PC-3 (cell line): ENCODE data around the gene TMEM232. TPM values are rescaled to one million over a fixed set of nuclear protein-coding genes. Genes with fewer than 3 reads are reported as not detected.
"Not testable (repeated sequence)": the region's sequence is repeated elsewhere in the genome, so short reads cannot be mapped to it uniquely, and the experiment has no call there.

ENCODE experiments used
- ATAC-seq: fragments of 200-7000 bp; cut with Tn5 transposase; 2 replicates; pipeline ENCODE4 v1.9.1; 2020; ENCODE audit warnings: mild to moderate bottlenecking, moderate library complexity
- BruUV-seq: library from RNA; stranded (reverse); fragments of 400-500 nt; replicated peaks from 2 replicates; lab custom pipeline; 2021; lab: Mats Ljungman, UMichigan
- CTCF ChIA-PET: fragments of 300-600 bp; sonication (Branson Sonifier 250); formaldehyde crosslinking; loops from one replicate; lab custom pipeline; 2022; ENCODE audit warnings: antibody characterized with exemption; lab: Charles Lee
- POLR2A ChIA-PET: fragments of 300-600 bp; sonication (Branson Sonifier 250); formaldehyde crosslinking; loops from one replicate; lab custom pipeline; 2022; ENCODE audit warnings: antibody characterized with exemption; ENCODE audit not compliant: unreplicated experiment; lab: Charles Lee
- DNase-seq: peaks from one replicate; pipeline ENCODE4 v3.0.0-alpha.2; 2015
- H2AFZ ChIP-seq: fragments of 300-600 bp; sonication (generic); 2 replicates; pipeline ENCODE4 v1.6.0; 2016; ENCODE audit warnings: antibody characterized with exemption, low read length
- H3F3A ChIP-seq: fragments of 300-600 bp; sonication (generic); one replicate; pipeline ENCODE4 v1.6.0; 2017; ENCODE audit warnings: antibody characterized with exemption, low read length, control low read depth, mild to moderate bottlenecking; ENCODE audit not compliant: unreplicated experiment
- H3K27ac ChIP-seq: fragments of 300-600 bp; sonication (generic); 2 replicates; pipeline ENCODE4 v1.5.1; 2016; ENCODE audit warnings: mild to moderate bottlenecking, low read length
- H3K27me3 ChIP-seq: fragments of 300-600 bp; sonication (generic); 2 replicates; pipeline ENCODE4 v1.6.1; 2016; ENCODE audit warnings: low read length, mixed read lengths
- H3K36me3 ChIP-seq: fragments of 300-600 bp; sonication (generic); 2 replicates; pipeline ENCODE4 v1.6.1; 2016; ENCODE audit warnings: low read depth, mixed run types, low read length, mixed read lengths
- H3K4me1 ChIP-seq: fragments of 300-600 bp; sonication (generic); 2 replicates; pipeline ENCODE4 v1.5.1; 2016; ENCODE audit warnings: low read length; ENCODE audit not compliant: insufficient read depth
- H3K4me2 ChIP-seq: fragments of 300-600 bp; sonication (generic); 2 replicates; pipeline ENCODE4 v1.6.0; 2016; ENCODE audit warnings: low read length
- H3K4me3 ChIP-seq: fragments of 300-600 bp; sonication (generic); 2 replicates; pipeline ENCODE4 v1.5.1; 2016; ENCODE audit warnings: mild to moderate bottlenecking, low read length, mixed read lengths
- H3K79me2 ChIP-seq: fragments of 300-600 bp; sonication (generic); 2 replicates; pipeline ENCODE4 v1.6.1; 2017; ENCODE audit warnings: low read length, mixed read lengths
- H3K9ac ChIP-seq: fragments of 300-600 bp; sonication (generic); 2 replicates; pipeline ENCODE4 v1.6.0; 2016; ENCODE audit warnings: mild to moderate bottlenecking, low read length
- H3K9me2 ChIP-seq: fragments of 300-600 bp; sonication (generic); replicated peaks from 2 replicates; pipeline ENCODE4 v1.6.1; 2016; ENCODE audit warnings: mixed run types, low read length, mixed read lengths
- H3K9me3 ChIP-seq: fragments of 300-600 bp; sonication (generic); 2 replicates; pipeline ENCODE4 v1.6.1; 2016; ENCODE audit warnings: low read length, mixed read lengths
- H4K20me1 ChIP-seq: fragments of 300-600 bp; sonication (generic); 2 replicates; pipeline ENCODE4 v1.6.1; 2016; ENCODE audit warnings: low read length, mixed read lengths
- EZH2 ChIP-seq: fragments of 300-600 bp; sonication (generic); IDR thresholded peaks from one replicate; pipeline ENCODE4 v1.6.1; 2017; ENCODE audit warnings: antibody characterized with exemption, mild to moderate bottlenecking, low read length; ENCODE audit not compliant: unreplicated experiment
- EZH2phosphoT487 ChIP-seq: fragments of 300-600 bp; sonication (generic); IDR thresholded peaks from 2 replicates; pipeline ENCODE4 v1.6.1; 2018; ENCODE audit warnings: mild to moderate bottlenecking, antibody characterized with exemption, low read length, borderline replicate concordance
- intact Hi-C: fragments of 100-400 bp; cut with micrococcal nuclease; formaldehyde crosslinking; loops from 2 replicates; pipeline ENCODE4 v1.9.0; 2023
- total RNA-seq: library from RNA; depleted of rRNA; stranded (reverse); fragments of >200 nt; gene quantifications from 2 replicates; pipeline ENCODE4 v1.2.3, GENCODE V29; 2014
- TF ChIP-seq, protein P1 (sequence below): fragments of 300-600 bp; sonication (generic); conservative IDR thresholded peaks from 2 replicates; pipeline ENCODE4 v1.5.1; 2017; ENCODE audit warnings: antibody characterized with exemption, low read depth, mild to moderate bottlenecking, low read length

The TMEM232 gene
- total RNA-seq, 1 experiment from 2014 or later: 1.4 TPM

- intact Hi-C loops: no loop called here
- TF ChIP-seq, protein P1, sequence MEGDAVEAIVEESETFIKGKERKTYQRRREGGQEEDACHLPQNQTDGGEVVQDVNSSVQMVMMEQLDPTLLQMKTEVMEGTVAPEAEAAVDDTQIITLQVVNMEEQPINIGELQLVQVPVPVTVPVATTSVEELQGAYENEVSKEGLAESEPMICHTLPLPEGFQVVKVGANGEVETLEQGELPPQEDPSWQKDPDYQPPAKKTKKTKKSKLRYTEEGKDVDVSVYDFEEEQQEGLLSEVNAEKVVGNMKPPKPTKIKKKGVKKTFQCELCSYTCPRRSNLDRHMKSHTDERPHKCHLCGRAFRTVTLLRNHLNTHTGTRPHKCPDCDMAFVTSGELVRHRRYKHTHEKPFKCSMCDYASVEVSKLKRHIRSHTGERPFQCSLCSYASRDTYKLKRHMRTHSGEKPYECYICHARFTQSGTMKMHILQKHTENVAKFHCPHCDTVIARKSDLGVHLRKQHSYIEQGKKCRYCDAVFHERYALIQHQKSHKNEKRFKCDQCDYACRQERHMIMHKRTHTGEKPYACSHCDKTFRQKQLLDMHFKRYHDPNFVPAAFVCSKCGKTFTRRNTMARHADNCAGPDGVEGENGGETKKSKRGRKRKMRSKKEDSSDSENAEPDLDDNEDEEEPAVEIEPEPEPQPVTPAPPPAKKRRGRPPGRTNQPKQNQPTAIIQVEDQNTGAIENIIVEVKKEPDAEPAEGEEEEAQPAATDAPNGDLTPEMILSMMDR: no peak
- TF ChIP-seq EZH2 (no peak), EZH2phosphoT487 (no peak)
These were observed 24.2 kb downstream of the TMEM232 start for GRCh38 chr5:110702300-110702699.

DNA sequence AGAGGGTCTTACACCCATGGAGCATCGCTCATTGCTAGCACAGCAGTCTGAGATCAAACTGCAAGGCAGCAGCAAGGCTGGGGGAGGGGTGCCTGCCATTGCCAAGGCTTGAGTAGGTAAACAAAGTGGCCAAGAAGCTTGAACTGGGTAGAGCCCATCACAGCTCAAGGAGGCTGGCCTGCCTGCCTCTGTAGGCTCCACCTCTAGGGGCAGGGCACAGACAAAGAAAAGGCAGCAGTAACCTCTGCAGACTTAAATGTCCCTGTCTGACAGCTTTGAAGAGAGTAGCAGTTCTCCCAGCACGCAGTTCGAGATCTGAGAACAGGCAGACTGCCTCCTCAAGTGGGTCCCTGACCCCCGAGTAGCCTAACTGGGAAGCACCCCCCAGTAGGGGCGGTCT lies 33.8 kb downstream of the TMEM232 start:
- H3K4me1 ChIP-seq, CTCF ChIA-PET, intact Hi-C loops, H3K4me2 ChIP-seq, POLR2A ChIA-PET, H3K9me2 ChIP-seq, H3F3A ChIP-seq, H3K27me3 ChIP-seq, H3K4me3 ChIP-seq, DNase-seq, H3K27ac ChIP-seq, H3K9me3 ChIP-seq, ATAC-seq, H2AFZ ChIP-seq, BruUV-seq, H3K79me2 ChIP-seq, H3K9ac ChIP-seq, H3K36me3 ChIP-seq, H4K20me1 ChIP-seq: not testable (repeated sequence)

More at GRCh38 chr5:110702300-110702699, 24.2 kb downstream of the TMEM232 start:
- H3K4me1 ChIP-seq: no peaks in the 10 kb centered on the region
- 0 out of 2 replicates have a peak, but pooled peaks cover 8% of the 10 kb centered on the region for H3K27me3 ChIP-seq
- H3F3A ChIP-seq: no peaks in the 10 kb centered on the region
- H3K9me2 ChIP-seq: no peaks in the 10 kb centered on the region
- no peaks in the 10 kb centered on the region for H3K9me3 ChIP-seq
- ChIA-PET POLR2A (no interaction called here), CTCF (interaction anchor here (1.4 kb wide), 1 partner anchor 14 kb away, joined by 3 read pairs; no protein-coding TSS in a partner anchor)
- no peak overlapping the region for H3K4me3 ChIP-seq
- H2AFZ ChIP-seq: no peak overlapping the region
- no peaks in the 10 kb centered on the region for H3K79me2 ChIP-seq
- BruUV-seq: no TSS peak
- H3K9ac ChIP-seq: no peak overlapping the region
- no peaks in the 10 kb centered on the region for H4K20me1 ChIP-seq
- no peaks in the 10 kb centered on the region for H3K36me3 ChIP-seq
- no peak overlapping the region for H3K27ac ChIP-seq
- no peak for ATAC-seq
- no peak for DNase-seq
- no peak overlapping the region for H3K4me2 ChIP-seq

GRCh38 chr5:110690587-110690986 lies 35.9 kb downstream of the TMEM232 start:
- POLR2A ChIA-PET, H3K4me3 ChIP-seq, H3K79me2 ChIP-seq, H3K4me2 ChIP-seq, BruUV-seq, H3K27me3 ChIP-seq, CTCF ChIA-PET, H3F3A ChIP-seq, H2AFZ ChIP-seq, DNase-seq, H3K4me1 ChIP-seq, ATAC-seq, intact Hi-C loops, H3K36me3 ChIP-seq, H3K9ac ChIP-seq, H4K20me1 ChIP-seq, H3K9me3 ChIP-seq, H3K27ac ChIP-seq, H3K9me2 ChIP-seq: not testable (repeated sequence)

- ATAC-seq (no peak), DNase-seq (no peak)
- ChIA-PET POLR2A (no interaction called here), CTCF (no interaction called here)
- no peaks in the 10 kb centered on the region for H3F3A ChIP-seq
- no peak overlapping the region for H2AFZ ChIP-seq
- H3K9me2 ChIP-seq: no peaks in the 10 kb centered on the region; the same call in 1 of the 2 replicates
- no peak overlapping the region for H3K4me2 ChIP-seq
- no peak overlapping the region for H3K9ac ChIP-seq
- no peaks in the 10 kb centered on the region for H3K36me3 ChIP-seq
- no TSS peak for BruUV-seq
- intact Hi-C loops: no loop called here
- H3K79me2 ChIP-seq: no peaks in the 10 kb centered on the region
- H3K27ac ChIP-seq: no peak overlapping the region
- no peak overlapping the region for H3K4me3 ChIP-seq
- no peaks in the 10 kb centered on the region for H3K4me1 ChIP-seq
- TF ChIP-seq EZH2phosphoT487: no peak
- TF ChIP-seq EZH2: no peak
- TF ChIP-seq, protein P1: no peak
- H3K27me3 ChIP-seq: peaks cover 3% of the 10 kb centered on the region; the same call in 1 of the 2 replicates
- H3K9me3 ChIP-seq: no peaks in the 10 kb centered on the region
- no peaks in the 10 kb centered on the region for H4K20me1 ChIP-seq
These were observed 39.0 kb downstream of the TMEM232 start for GRCh38 chr5:110687485-110687884.
